SK-N-SH (cell line): ENCODE results near the gene FHL2. TPM values are rescaled to one million over a fixed set of nuclear protein-coding genes. Genes with fewer than 3 reads are reported as not detected.
A peak's percentile ranks its signal among the peaks of the same experiment; 100 is the strongest.

Experiments
- CTCF ChIA-PET: fragments of 300-600, 350-600 bp; formaldehyde crosslinking; extraction: SDS; loops from one replicate; lab custom pipeline; 2021; lab: Yijun Ruan, JAX
- POLR2A ChIA-PET: fragments of 350-600 bp; sonication (Branson Sonifier 250); formaldehyde crosslinking; extraction: SDS; loops from one replicate; lab custom pipeline; 2020; ENCODE audit warnings: antibody characterized with exemption, inconsistent platforms; lab: Yijun Ruan, JAX
- DNase-seq: peaks from one replicate; pipeline ENCODE4 v3.0.0; 2012
- H2AFZ ChIP-seq: fragments of 200-600 bp; sonication (generic); 2 replicates; pipeline ENCODE4 v1.8.1; 2016; ENCODE audit warnings: antibody characterized with exemption, mild to moderate bottlenecking, low read depth
- H3F3A ChIP-seq: fragments of 200-600 bp; sonication (generic); replicated peaks from 2 replicates; pipeline ENCODE3; 2016; ENCODE audit warnings: antibody characterized with exemption, mild to moderate bottlenecking; ENCODE audit not compliant: insufficient read depth
- H3K27ac ChIP-seq, 2 experiments: fragments of 200-500 bp in 1 of 2; fragments of 200-600 bp in 1 of 2; sonication (Bioruptor generic) in 1 of 2; sonication (generic), shearing (Covaris generic) in 1 of 2; 2 replicates each; pipeline versions ENCODE4 v1.5.1 to v1.6.1; 2014 to 2016; ENCODE audit warnings: low read depth in 2 of 2, inconsistent platforms in 1 of 2, low read length in 1 of 2, mild to moderate bottlenecking in 1 of 2, mixed read lengths in 1 of 2
- H3K27me3 ChIP-seq: fragments of 200-600 bp; sonication (generic), shearing (Covaris generic); 2 replicates; pipeline ENCODE4 v1.6.1; 2016; ENCODE audit warnings: mixed run types; ENCODE audit not compliant: insufficient read depth
- H3K36me3 ChIP-seq, 2 experiments: fragments of 200-500 bp in 1 of 2; fragments of 200-600 bp in 1 of 2; sonication (Bioruptor generic) in 1 of 2; sonication (generic) in 1 of 2; replicated peaks in 1 of 2; 2 replicates each; pipeline versions ENCODE3 to v1.5.1; 2014 to 2016; ENCODE audit warnings: low read length in 1 of 2, mild to moderate bottlenecking in 1 of 2; ENCODE audit not compliant: insufficient read depth in 2 of 2, control insufficient read depth in 1 of 2
- H3K4me1 ChIP-seq, 2 experiments: fragments of 200-500 bp in 1 of 2; fragments of 200-600 bp in 1 of 2; sonication (Bioruptor generic) in 1 of 2; sonication (generic), shearing (Covaris generic) in 1 of 2; 2 replicates each; pipeline versions ENCODE4 v1.5.1 to v1.6.1; 2014 to 2016; ENCODE audit warnings: low read depth in 1 of 2, low read length in 1 of 2, mixed run types in 1 of 2; ENCODE audit not compliant: insufficient read depth in 2 of 2, control insufficient read depth in 1 of 2
- H3K4me2 ChIP-seq: fragments of 200-600 bp; sonication (generic), shearing (Covaris generic); 2 replicates; pipeline ENCODE4 v1.6.1; 2017; ENCODE audit warnings: mixed run types
- H3K4me3 ChIP-seq, 2 experiments: fragments of 200-500 bp in 1 of 2; fragments of 200-600 bp in 1 of 2; sonication (Bioruptor generic) in 1 of 2; sonication (generic), shearing (Covaris generic) in 1 of 2; 2 replicates each; pipeline versions ENCODE4 v1.5.1 to v1.8.1; 2014 to 2016; ENCODE audit warnings: low read depth in 2 of 2, inconsistent platforms in 1 of 2, low read length in 1 of 2, mild to moderate bottlenecking in 1 of 2, mixed read lengths in 1 of 2, moderate library complexity in 1 of 2
- H3K79me2 ChIP-seq: fragments of 200-600 bp; sonication (generic); 2 replicates; pipeline ENCODE4 v1.8.1; 2017; ENCODE audit warnings: mild to moderate bottlenecking; ENCODE audit not compliant: insufficient read depth
- H3K9ac ChIP-seq: fragments of 200-600 bp; sonication (generic); 2 replicates; pipeline ENCODE4 v1.6.1; 2017; ENCODE audit warnings: mixed run types
- H3K9me2 ChIP-seq: fragments of 200-600 bp; sonication (generic); 2 replicates; pipeline ENCODE4 v1.6.1; 2017; ENCODE audit warnings: mixed run types
- H3K9me3 ChIP-seq: fragments of 200-600 bp; sonication (generic); 2 replicates; pipeline ENCODE4 v1.6.1; 2017; ENCODE audit warnings: mixed run types, mild to moderate bottlenecking, moderate library complexity
- H4K20me1 ChIP-seq: fragments of 200-600 bp; sonication (generic); 2 replicates; pipeline ENCODE4 v1.6.1; 2017; ENCODE audit warnings: mild to moderate bottlenecking, mixed run types; ENCODE audit not compliant: insufficient read depth
- FOSL2 ChIP-seq: IDR thresholded peaks from 2 replicates; pipeline ENCODE4 v1.4.0; 2012; ENCODE audit warnings: low read depth, mild to moderate bottlenecking, moderate library complexity, borderline replicate concordance
- GABPA ChIP-seq: IDR thresholded peaks from 2 replicates; pipeline ENCODE4 v1.4.0; 2012; ENCODE audit warnings: low read depth, mild to moderate bottlenecking
- MEF2A ChIP-seq: IDR thresholded peaks from 2 replicates; pipeline ENCODE4 v1.4.0; 2012; ENCODE audit warnings: low read depth, borderline replicate concordance
- MXI1 ChIP-seq: IDR thresholded peaks from 2 replicates; pipeline ENCODE4 v1.6.1; 2012; ENCODE audit warnings: mild to moderate bottlenecking, low read depth, low read length, improper control_type of control experiment
- NFIC ChIP-seq: IDR thresholded peaks from 2 replicates; pipeline ENCODE4 v1.4.0; 2012; ENCODE audit warnings: borderline replicate concordance
- POLR2AphosphoS5 ChIP-seq: IDR thresholded peaks from 2 replicates; pipeline ENCODE4 v1.6.1; 2012; ENCODE audit warnings: low read depth, low read length
- RAD21 ChIP-seq: IDR thresholded peaks from 2 replicates; pipeline ENCODE4 v1.6.1; 2012; ENCODE audit warnings: mild to moderate bottlenecking, low read length
- RCOR1 ChIP-seq: fragments of 150-350 bp; IDR thresholded peaks from 2 replicates; pipeline ENCODE4 v1.6.1; 2017; ENCODE audit warnings: antibody characterized with exemption, low read length
- RFX5 ChIP-seq: IDR thresholded peaks from 2 replicates; pipeline ENCODE4 v1.6.1; 2012; ENCODE audit warnings: mild to moderate bottlenecking, improper control_type of control experiment, low read length
- RXRA ChIP-seq: IDR thresholded peaks from 2 replicates; pipeline ENCODE4 v1.4.0; 2012; ENCODE audit warnings: low read depth, mild to moderate bottlenecking, borderline replicate concordance
- SIN3A ChIP-seq: IDR thresholded peaks from 2 replicates; pipeline ENCODE4 v1.6.1; 2012; ENCODE audit warnings: low read depth, mild to moderate bottlenecking, low read length, moderate library complexity, borderline replicate concordance
- TAF1 ChIP-seq: IDR thresholded peaks from 2 replicates; pipeline ENCODE4 v1.6.1; 2012; ENCODE audit warnings: low read depth, mild to moderate bottlenecking, low read length, moderate library complexity, borderline replicate concordance
- TCF12 ChIP-seq: IDR thresholded peaks from 2 replicates; pipeline ENCODE4 v1.4.0; 2012
- TEAD4 ChIP-seq: IDR thresholded peaks from 2 replicates; pipeline ENCODE4 v1.4.0; 2012; ENCODE audit warnings: mild to moderate bottlenecking, borderline replicate concordance; ENCODE audit not compliant: insufficient read depth
- YY1 ChIP-seq: IDR thresholded peaks from 2 replicates; pipeline ENCODE4 v1.4.0; 2012; ENCODE audit warnings: low read depth, mild to moderate bottlenecking
- WGBS: methylation state at CpG from one replicate; pipeline ENCODE4 v1.1.6; 2017; ENCODE audit warnings: low lambda C conversion rate; 5-methylcytosine and 5-hydroxymethylcytosine counted together
- polyA plus RNA-seq, 3 experiments: library from polyadenylated mRNA; depleted of rRNA; stranded (reverse); fragments of >200 nt; gene quantifications; 2 replicates each; pipeline ENCODE4 v1.2.3, GENCODE V29; 2012
- TF ChIP-seq, protein P1 (sequence below): IDR thresholded peaks from 2 replicates; pipeline ENCODE4 v1.4.0; 2012; ENCODE audit warnings: low read depth, borderline replicate concordance
- TF ChIP-seq, protein P2 (sequence below): fragments of 150-350 bp; IDR thresholded peaks from 2 replicates; pipeline ENCODE4 v1.6.1; 2017; ENCODE audit warnings: antibody characterized with exemption, low read length, low read depth, borderline replicate concordance
- TF ChIP-seq, protein P3 (sequence below): IDR thresholded peaks from 2 replicates; pipeline ENCODE4 v1.4.0; 2012; ENCODE audit warnings: low read depth, borderline replicate concordance
- TF ChIP-seq, protein P4 (sequence below): IDR thresholded peaks from 2 replicates; pipeline ENCODE4 v1.4.0; 2012; ENCODE audit warnings: low read depth
- TF ChIP-seq, protein P5 (sequence below): fragments of 200-600 bp; sonication (generic); IDR thresholded peaks from 2 replicates; pipeline ENCODE4 v1.6.1; 2017; ENCODE audit warnings: antibody characterized with exemption, mild to moderate bottlenecking, moderate library complexity

The FHL2 gene
- polyA plus RNA-seq, 1 of the 3 experiments (the other 2 are of a cell fraction) = 31.7 TPM

DNA sequence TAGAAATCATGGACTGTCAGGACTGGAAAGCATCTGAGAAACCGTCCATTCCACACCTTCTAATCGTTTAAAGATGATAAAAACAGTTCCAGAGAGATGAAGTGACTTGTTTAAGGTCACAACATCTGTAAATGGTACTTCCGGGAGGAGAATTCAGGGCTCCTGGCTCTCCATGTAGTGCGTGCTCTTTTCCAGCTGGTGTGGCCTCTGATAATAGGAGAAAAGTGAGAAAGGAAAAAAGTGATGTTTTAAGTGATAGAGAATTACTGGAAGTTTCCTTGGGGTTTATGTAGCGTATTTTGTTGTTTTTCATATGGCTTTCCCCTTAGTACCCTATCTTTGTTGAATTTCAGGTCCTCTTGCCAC, 60.8 kb downstream of the FHL2 start:
- Histone ChIP-seq H3K9me3 (no peaks in the 10 kb centered on the region), H3K9me2 (no peaks in the 10 kb centered on the region), H2AFZ (peak overlapping the region; percentile 75; the same call in 1 of the 2 replicates), H3K4me3 (peak overlapping the region; percentile 83 to 99), H3K27me3 (no peaks in the 10 kb centered on the region), H3K36me3 (peaks cover 28 to 43% of the 10 kb centered on the region in 2 experiments)
- 1% methylated on average over 5 of the region's 5 CpGs for WGBS
- TF ChIP-seq, protein P1, sequence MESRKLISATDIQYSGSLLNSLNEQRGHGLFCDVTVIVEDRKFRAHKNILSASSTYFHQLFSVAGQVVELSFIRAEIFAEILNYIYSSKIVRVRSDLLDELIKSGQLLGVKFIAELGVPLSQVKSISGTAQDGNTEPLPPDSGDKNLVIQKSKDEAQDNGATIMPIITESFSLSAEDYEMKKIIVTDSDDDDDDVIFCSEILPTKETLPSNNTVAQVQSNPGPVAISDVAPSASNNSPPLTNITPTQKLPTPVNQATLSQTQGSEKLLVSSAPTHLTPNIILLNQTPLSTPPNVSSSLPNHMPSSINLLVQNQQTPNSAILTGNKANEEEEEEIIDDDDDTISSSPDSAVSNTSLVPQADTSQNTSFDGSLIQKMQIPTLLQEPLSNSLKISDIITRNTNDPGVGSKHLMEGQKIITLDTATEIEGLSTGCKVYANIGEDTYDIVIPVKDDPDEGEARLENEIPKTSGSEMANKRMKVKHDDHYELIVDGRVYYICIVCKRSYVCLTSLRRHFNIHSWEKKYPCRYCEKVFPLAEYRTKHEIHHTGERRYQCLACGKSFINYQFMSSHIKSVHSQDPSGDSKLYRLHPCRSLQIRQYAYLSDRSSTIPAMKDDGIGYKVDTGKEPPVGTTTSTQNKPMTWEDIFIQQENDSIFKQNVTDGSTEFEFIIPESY = no peak
- TF ChIP-seq POLR2AphosphoS5 = no peak
- TF ChIP-seq, protein P2, sequence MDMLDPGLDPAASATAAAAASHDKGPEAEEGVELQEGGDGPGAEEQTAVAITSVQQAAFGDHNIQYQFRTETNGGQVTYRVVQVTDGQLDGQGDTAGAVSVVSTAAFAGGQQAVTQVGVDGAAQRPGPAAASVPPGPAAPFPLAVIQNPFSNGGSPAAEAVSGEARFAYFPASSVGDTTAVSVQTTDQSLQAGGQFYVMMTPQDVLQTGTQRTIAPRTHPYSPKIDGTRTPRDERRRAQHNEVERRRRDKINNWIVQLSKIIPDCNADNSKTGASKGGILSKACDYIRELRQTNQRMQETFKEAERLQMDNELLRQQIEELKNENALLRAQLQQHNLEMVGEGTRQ = no peak
- no peak for TF ChIP-seq TEAD4
- no peak for TF ChIP-seq MEF2A
- no peak for TF ChIP-seq RCOR1
- no peak for TF ChIP-seq GABPA
- TF ChIP-seq, all 33 proteins: peak for 0
- DNase-seq = no peak
- Histone ChIP-seq H3K27ac (peak overlapping the region; percentile 34 to 96; a peak in 2 of 4 replicates), H3K79me2 (peaks cover 51% of the 10 kb centered on the region), H3K4me2 (peak overlapping the region; percentile 80), H3K4me1 (peaks cover 8 to 10% of the 10 kb centered on the region in 2 experiments; a peak in 3 of 4 replicates), H4K20me1 (no peaks in the 10 kb centered on the region), H3F3A (no peaks in the 10 kb centered on the region), H3K9ac (peak overlapping the region; percentile 98)
- CTCF ChIA-PET = interaction anchor here (0.6 to 1.4 kb wide), 4 partner anchors 9 to 216 kb away, joined by 3 to 5 read pairs (median 3); partner anchors contain the start of gene TGFBRAP1
- POLR2A ChIA-PET = interaction anchor here (0.6 to 1.7 kb wide), 3 partner anchors 61 to 1019 kb away, joined by 3 to 4 read pairs (median 3); partner anchors contain the start of gene FHL2

DNA sequence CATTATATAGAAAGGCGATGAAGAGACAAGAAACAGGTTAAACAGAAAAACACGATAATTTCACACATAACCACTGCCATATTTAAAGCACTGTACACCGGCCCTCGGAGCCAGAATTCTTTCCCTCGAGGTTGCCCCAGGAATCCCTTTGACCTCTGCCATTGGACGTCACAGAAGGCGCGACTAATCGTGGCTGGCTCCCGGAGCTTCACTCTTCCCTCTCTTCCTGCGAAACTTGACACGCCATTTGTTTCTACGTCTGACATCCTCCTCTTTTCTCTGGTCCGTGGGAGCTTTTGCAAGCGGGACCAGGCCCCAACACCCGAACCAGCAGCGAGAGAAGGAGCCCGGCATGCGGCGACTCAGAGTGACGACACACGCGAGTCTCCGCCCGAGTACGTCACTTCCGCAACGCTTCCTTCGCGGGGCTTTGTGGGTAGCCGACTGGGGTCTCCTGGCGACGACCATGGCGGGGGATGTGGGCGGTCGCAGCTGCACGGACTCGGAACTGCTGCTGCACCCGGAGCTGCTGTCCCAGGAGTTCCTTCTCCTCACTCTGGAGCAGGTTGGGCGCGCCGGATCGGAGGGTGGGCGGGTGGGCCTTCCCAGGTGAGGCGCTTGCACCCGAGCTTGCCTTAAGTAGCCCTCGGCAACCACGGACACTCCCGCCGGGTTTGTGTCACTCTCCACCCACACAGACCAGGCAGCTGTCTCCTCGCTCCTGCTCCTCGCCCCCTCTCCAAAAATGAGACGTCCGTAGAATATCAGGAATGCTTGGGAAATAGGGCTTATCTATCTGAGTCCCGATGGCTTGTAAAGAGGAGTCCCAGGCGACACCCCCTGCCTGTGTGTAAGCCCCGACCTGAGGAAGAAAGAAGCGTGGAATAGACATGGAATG, 61.5 kb downstream of the FHL2 start, which contains the start of gene C2orf49:
C2orf49 (plus strand) TSS at position 419 of the 898 bp plus-strand sequence; CDS start at position 467, 48 bp downstream.
- H3K9me2 ChIP-seq = no peaks in the 10 kb centered on the region
- DNase-seq = peak; percentile 93
- peaks cover 23 to 36% of the 10 kb centered on the region in 2 experiments for H3K36me3 ChIP-seq
- peak within 1 kb of the TSS; percentile 96 for H3K27ac ChIP-seq
- H3K4me2 ChIP-seq = peak within 1 kb of the TSS; percentile 80
- H4K20me1 ChIP-seq = no peaks in the 10 kb centered on the region
- ChIA-PET POLR2A (interaction anchor here (0.6 to 1.7 kb wide), 3 partner anchors 61 to 1020 kb away, joined by 3 to 4 read pairs (median 3); partner anchors contain the start of gene FHL2), CTCF (interaction anchor here (0.7 to 1.4 kb wide), 4 partner anchors 8 to 184 kb away, joined by 3 to 5 read pairs (median 3); partner anchors contain the start of gene TGFBRAP1)
- H3K27me3 ChIP-seq = no peaks in the 10 kb centered on the region
- H2AFZ ChIP-seq = peak within 1 kb of the TSS; percentile 94
- no peaks in the 10 kb centered on the region for H3F3A ChIP-seq
- H3K4me1 ChIP-seq = peaks cover 8 to 10% of the 10 kb centered on the region in 2 experiments; a peak in 3 of 4 replicates
- H3K9me3 ChIP-seq = no peaks in the 10 kb centered on the region
- 1% methylated on average over 24 of the region's 58 CpGs for WGBS
- peak within 1 kb of the TSS; percentile 83 to 99 for H3K4me3 ChIP-seq
- peaks cover 51% of the 10 kb centered on the region for H3K79me2 ChIP-seq
- H3K9ac ChIP-seq = peak within 1 kb of the TSS; percentile 98
- TF ChIP-seq, protein P3, sequence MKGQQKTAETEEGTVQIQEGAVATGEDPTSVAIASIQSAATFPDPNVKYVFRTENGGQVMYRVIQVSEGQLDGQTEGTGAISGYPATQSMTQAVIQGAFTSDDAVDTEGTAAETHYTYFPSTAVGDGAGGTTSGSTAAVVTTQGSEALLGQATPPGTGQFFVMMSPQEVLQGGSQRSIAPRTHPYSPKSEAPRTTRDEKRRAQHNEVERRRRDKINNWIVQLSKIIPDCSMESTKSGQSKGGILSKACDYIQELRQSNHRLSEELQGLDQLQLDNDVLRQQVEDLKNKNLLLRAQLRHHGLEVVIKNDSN = no peak
- TF ChIP-seq YY1 (peak; percentile 78), RFX5 (no peak), TAF1 (peak; percentile 72), MXI1 (peak; percentile 81), MEF2A (no peak), TCF12 (no peak), SIN3A (peak; percentile 25; the same call in 1 of the 2 replicates), NFIC (no peak), FOSL2 (no peak), RAD21 (no peak), RXRA (peak; percentile 24; the same call in 1 of the 2 replicates)
- TF ChIP-seq, protein P4, sequence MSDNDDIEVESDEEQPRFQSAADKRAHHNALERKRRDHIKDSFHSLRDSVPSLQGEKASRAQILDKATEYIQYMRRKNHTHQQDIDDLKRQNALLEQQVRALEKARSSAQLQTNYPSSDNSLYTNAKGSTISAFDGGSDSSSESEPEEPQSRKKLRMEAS = peak; percentile 73
- TF ChIP-seq, protein P5, sequence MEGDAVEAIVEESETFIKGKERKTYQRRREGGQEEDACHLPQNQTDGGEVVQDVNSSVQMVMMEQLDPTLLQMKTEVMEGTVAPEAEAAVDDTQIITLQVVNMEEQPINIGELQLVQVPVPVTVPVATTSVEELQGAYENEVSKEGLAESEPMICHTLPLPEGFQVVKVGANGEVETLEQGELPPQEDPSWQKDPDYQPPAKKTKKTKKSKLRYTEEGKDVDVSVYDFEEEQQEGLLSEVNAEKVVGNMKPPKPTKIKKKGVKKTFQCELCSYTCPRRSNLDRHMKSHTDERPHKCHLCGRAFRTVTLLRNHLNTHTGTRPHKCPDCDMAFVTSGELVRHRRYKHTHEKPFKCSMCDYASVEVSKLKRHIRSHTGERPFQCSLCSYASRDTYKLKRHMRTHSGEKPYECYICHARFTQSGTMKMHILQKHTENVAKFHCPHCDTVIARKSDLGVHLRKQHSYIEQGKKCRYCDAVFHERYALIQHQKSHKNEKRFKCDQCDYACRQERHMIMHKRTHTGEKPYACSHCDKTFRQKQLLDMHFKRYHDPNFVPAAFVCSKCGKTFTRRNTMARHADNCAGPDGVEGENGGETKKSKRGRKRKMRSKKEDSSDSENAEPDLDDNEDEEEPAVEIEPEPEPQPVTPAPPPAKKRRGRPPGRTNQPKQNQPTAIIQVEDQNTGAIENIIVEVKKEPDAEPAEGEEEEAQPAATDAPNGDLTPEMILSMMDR = no peak
